HG02623 (cell line): ENCODE measurements around the gene SMG6.

ENCODE experiments used
- ATAC-seq: cut with Tn5 transposase; IDR thresholded peaks from one replicate; pipeline ENCODE4 v1.9.1; 2021; ENCODE audit warnings: moderate library complexity; ENCODE audit not compliant: unreplicated experiment

The SMG6 gene

DNA sequence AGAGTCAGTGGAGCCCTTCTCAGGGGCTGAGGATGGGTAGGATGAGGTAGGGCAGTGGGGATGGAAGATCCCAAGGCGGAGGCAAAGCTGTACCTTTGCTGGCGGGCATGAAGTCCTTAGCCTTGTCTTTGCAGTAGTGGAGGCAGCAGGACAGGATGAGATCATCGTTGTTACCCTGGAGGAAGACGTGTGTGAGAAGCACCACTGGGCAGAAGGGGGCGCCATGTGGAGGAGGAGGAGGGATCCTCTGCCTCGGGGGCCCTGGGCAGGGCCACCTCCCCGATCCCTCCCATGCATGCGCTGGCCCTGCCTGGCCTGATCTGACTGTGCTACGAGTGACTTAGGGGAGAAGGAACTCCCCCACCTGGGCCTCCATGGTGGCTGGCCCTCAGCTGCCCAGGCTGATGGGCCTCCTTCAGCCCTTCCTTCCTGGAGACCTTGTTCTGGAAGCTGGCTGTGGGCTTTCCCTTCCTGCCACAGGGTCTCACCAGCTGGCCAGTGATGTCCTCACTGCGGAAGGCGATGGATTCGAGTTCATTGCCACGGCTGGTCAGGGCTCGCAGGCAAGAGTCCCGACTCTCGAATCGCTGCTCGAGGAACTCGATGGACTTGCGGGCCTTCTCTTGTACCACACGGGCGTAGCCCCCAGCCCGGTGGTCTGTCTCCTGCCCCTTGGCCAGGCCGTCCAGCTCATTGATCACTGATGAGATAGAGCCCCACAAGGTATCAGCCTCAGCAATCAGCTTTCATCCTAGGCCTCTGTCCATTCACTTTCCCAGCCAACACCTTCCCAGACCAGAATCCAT, 238.4 kb downstream of the SMG6 start:
- ATAC-seq, result no peak

DNA sequence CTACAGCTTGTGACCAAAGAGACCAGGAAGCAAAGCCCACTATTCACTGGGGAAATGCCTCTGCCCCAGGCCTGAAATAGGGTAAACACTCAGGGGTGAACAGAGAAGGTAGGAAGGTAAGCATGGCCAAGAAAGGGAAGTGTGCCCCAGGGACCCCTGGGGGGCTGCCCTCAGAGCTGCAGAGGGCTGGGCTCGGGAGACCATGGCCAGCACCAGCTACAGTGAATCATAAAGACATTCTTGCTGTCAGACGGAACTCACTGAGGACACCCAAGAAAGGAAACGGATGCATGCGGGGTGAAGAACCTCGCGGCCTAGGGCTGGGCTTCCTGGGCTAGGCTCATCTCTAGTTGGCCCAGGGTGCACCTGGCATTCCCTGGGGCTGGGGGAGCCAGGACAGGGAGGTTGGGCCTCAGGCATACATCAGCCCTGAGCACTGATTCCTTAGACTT, 239.0 kb downstream of the SMG6 start:
- ATAC-seq, result no peak

DNA sequence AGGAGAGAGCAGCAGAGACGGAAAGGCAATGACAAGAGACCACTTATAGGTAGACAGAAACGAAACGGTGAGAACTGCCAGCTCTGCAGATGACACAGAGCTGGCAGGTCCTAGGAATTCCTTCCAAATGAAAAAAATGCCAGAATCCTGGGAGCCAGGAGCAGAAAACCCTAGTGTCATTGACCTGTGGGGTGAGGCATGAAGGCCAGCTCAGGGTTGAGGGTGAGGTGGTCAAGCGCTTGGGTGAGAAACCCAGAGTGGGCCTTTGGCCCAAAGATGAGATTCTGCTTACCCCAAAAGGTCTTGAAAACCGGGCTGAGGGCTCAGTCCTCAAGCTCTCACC, 239.5 kb downstream of the SMG6 start:
- no peak for ATAC-seq

DNA sequence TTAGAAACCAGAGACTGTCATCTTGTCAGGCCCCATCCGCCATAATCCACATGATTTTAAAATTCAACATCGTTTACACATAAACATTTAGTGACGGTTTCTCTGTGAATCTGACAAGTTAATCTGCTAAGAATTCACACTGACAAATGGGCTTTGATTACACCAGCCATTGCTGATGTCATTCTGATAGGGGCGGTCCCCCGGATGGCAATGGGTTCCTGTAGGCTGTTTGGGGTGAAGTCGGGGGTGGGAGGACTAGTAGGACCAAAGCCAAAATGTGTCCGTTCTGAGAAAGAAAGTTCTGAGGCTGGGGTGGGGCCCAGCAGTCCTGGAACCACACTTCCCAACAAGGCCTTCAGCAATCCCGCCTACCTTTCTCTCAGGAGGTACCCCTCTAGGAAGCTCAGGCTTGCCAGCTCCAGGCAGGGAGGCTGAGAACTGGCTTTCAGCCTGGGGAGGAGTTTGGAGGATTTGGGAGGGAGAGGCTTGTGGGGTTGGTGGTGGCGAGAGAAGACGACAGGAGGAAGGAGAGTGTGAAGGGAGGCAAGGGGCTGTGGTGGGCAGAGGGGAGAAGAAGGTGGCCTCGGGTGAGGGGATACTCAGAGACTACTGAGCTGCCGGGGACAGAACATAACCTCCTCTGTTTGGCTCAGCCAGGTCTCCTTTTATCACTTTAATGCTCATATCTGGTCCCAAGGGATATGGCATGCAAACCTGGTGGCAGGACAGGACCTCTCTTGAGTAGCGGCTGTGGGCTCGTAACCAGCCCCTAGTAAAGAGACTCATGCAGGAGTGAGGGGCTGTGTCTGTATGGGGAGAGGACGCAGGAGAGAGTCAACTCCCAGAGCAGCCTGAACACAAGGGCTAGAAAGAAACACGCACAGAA, 240.1 kb downstream of the SMG6 start:
- no peak for ATAC-seq

DNA sequence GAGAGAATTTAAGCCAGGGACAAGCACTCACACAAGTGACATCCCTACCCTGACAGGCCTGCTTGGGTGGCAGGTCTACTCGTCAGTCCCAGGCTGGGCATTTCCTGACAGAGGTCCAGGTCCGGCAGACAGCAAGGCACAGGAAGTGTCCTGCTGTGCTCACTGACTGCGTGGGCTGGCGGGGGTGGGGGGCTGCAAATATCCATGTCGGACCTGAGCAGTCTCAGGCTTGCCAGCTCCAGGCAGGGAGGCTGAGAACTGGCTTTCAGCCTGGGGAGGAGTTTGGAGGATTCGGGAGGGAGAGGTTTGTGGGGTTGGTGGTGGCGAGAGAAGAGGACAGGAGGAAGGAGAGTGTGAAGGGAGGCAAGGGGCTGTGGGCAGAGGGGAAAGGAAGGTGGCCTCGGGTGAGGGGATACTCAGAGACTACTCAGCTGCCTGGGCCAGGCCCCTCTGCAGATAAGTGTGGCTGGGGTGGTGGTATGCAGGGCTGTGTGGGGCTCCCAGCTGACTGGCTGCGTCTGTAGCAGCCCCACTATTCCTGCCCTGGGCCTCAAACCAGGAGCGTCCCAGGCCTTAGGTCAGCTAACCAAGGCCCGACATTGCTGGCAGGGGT, 240.9 kb downstream of the SMG6 start:
- no peak for ATAC-seq

DNA sequence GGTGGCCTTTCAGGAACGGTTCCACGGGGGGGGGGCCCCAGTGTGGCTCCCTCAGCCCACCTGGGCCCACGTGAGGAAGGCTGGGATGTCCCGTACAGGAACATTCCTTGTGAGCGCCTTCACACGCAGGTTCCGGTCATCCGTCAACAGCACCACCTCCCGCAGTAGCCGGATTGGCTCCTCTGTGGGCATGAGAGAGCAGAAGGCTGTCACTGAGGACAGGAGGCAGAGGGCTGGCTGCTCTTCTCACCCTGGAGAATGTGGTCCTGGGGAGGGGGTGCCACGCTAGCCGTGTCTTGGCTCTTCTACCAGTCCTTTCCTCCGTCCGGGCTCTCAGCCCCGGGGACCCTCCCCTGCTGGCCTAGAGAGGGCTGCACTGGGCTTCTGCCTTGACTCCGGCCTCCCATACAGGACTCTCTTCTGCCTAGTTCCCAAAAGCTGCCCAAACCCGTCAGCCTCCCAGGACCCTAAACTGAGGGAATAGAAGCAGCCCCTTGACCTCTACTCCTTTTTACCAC, 242.1 kb downstream of the SMG6 start:
- ATAC-seq, result no peak

DNA sequence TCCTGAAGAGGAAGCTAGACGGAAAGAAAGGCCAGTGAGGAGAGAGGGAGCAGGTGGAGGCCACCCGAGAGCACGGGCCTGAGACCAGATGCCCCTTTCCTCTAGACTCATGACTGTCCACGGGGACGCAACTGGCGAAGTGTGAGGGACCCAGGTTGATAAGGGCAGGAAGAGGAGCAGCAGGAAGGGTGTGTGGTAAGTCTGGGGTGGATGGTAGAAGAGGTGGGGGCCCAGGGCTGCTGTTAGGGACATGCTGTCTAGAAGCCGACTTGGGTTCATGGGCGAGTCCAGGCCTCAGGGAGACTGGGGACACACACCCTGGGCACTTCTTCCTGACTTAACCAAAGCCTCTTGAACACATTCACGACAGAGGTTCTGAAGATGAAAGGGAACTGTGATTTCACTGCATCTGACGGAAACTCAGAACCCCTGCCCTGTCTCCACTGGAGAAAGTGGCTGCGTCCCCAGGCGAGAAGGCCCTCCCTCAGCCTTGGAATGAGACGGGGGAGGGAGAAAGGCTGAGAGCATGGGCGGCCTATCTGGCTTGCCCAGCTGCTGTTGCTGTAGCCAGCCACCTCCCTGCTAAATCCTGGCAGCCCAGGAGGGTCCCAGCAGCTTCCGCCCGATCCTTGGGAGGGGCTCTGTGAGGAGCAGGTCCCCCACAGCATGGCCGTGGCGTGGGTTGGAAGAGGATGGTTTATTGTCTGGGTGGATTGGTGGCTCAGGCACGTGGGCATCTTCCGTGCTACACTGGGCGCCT, 242.7 kb downstream of the SMG6 start:
- no peak for ATAC-seq

DNA sequence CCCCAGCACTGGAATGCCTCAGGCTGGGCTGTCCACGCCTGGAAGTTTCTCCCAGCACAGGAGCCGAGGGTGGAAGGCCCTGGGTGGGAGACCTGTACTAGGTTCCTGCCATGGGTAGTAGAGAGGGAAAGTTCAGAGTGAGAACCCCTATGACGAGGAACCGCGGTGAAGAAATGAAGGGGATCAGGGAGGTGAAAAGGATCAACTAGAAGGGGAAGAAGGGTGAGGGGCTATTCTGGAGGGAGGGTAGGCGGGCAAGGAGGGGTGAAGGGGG, 243.3 kb downstream of the SMG6 start:
- ATAC-seq, result no peak

DNA sequence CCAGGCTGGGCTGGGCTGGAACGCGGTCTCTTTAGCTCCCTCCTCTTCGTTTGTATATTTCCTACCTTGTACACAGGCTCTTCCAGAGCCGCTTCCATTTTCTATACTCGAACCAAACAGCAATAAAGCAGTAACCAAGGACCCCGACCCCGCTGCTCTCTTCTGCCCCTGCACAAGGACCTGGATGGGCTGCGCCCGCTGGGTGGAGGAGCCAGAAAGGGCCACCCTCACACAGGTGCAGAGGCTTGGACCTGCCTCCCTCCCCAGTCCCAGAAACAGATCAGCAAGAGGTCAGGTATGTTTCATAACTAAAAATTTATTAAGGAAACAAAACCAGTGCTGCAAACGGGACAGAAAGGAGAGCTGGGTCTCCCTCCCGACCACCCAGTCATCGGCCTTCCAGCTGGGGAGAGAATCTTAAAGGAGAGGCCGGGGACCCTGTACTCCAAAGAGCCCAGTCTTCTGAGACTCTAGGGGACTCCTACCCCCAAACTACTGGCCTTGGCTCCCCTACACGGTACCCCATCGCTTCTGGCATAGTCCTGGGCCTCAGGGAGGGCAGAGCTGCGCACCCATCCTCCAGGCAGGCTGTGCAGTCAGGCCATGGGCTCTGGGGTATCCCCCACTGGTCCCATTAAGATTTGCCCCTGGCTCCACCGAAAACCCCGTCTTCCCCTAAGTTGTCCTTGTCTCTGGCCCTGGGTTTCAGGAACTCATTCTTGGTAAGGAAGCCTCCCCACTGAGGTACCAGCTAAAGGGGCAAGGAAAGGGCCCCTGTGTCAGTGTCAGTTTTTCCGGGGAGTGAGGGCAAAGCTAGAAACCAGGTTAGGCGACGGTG, 243.8 kb downstream of the SMG6 start:
- ATAC-seq, result no peak

DNA sequence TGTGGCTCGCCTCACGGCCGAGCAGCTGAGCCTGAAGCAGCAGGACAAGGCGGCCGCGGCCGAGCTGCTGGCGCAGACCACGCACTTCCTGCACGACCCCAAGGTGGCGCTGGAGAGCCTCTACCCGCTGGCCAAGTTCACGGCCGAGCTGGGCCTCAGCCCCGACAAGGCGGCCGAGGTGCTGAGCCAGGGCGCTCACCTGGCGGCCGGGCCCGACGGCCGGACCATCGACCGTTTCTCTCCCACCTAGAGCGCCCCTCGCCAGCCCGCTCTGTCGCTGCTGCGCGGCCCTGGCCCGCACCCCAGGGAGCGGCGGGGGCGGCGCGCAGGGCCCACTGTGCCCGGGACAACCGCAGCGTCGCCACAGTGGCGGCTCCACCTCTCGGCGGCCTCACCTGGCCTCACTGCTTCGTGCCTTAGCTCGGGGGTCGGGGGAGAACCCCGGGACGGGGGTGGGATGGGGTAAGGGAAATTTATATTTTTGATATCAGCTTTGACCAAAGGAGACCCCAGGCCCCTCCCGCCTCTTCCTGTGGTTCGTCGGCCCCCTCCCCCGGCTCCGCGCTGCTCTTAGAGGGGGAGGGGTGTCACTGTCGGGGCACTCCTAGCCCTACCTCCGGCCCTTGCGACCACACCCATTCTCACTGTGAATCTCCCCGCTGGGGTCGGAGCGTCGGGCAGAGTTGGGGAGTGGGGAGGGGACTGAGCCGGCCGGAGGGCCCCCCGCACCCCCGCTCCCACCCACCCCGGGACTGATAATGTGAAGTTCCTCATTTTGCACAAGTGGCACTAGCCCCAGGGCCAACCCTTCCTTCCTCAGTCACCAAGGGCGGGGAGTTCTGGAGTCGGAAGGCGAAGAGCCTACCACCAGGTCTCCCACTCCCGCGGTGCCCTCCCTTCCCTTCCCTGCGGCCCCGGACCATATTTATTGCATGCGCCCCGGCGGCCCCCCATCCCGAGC, 244.7 kb downstream of the SMG6 start:
- no peak for ATAC-seq

DNA sequence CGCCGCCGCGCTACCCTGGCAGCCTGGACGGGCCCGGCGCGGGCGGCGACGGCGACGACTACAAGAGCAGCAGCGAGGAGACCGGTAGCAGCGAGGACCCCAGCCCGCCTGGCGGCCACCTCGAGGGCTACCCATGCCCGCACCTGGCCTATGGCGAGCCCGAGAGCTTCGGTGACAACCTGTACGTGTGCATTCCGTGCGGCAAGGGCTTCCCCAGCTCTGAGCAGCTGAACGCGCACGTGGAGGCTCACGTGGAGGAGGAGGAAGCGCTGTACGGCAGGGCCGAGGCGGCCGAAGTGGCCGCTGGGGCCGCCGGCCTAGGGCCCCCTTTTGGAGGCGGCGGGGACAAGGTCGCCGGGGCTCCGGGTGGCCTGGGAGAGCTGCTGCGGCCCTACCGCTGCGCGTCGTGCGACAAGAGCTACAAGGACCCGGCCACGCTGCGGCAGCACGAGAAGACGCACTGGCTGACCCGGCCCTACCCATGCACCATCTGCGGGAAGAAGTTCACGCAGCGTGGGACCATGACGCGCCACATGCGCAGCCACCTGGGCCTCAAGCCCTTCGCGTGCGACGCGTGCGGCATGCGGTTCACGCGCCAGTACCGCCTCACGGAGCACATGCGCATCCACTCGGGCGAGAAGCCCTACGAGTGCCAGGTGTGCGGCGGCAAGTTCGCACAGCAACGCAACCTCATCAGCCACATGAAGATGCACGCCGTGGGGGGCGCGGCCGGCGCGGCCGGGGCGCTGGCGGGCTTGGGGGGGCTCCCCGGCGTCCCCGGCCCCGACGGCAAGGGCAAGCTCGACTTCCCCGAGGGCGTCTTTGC, 245.6 kb downstream of the SMG6 start:
- no peak for ATAC-seq

DNA sequence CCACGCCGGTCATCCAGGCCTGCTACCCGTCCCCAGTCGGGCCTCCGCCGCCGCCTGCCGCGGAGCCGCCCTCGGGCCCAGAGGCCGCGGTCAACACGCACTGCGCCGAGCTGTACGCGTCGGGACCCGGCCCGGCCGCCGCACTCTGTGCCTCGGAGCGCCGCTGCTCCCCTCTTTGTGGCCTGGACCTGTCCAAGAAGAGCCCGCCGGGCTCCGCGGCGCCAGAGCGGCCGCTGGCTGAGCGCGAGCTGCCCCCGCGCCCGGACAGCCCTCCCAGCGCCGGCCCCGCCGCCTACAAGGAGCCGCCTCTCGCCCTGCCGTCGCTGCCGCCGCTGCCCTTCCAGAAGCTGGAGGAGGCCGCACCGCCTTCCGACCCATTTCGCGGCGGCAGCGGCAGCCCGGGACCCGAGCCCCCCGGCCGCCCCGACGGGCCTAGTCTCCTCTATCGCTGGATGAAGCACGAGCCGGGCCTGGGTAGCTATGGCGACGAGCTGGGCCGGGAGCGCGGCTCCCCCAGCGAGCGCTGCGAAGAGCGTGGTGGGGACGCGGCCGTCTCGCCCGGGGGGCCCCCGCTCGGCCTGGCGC, 246.3 kb downstream of the SMG6 start:
- ATAC-seq, result no peak

DNA sequence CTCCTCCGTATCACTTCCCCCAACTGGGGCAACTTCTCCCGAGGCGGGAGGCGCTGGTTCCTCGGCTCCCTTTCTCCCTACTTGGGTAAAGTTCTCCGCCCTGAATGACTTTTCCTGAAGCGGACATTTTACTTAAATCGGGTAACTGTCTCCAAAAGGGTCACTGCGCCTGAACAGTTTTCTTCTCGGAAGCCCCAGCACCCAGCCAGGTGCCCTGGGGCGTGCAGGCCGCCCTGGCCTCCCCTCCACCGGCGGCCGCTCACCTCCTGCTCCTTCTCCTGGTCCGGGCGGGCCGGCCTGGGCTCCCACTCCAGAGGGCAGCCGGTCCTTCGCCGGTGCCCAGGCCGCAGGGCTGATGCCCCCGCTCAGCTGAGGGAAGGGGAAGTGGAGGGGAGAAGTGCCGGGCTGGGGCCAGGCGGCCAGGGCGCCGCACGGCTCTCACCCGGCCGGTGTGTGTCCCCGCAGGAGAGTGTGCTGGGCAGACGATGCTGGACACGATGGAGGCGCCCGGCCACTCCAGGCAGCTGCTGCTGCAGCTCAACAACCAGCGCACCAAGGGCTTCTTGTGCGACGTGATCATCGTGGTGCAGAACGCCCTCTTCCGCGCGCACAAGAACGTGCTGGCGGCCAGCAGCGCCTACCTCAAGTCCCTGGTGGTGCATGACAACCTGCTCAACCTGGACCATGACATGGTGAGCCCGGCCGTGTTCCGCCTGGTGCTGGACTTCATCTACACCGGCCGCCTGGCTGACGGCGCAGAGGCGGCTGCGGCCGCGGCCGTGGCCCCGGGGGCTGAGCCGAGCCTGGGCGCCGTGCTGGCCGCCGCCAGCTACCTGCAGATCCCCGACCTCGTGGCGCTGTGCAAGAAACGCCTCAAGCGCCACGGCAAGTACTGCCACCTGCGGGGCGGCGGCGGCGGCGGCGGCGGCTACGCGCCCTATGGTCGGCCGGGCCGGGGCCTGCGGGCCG, 247.1 kb downstream of the SMG6 start:
- no peak for ATAC-seq

DNA sequence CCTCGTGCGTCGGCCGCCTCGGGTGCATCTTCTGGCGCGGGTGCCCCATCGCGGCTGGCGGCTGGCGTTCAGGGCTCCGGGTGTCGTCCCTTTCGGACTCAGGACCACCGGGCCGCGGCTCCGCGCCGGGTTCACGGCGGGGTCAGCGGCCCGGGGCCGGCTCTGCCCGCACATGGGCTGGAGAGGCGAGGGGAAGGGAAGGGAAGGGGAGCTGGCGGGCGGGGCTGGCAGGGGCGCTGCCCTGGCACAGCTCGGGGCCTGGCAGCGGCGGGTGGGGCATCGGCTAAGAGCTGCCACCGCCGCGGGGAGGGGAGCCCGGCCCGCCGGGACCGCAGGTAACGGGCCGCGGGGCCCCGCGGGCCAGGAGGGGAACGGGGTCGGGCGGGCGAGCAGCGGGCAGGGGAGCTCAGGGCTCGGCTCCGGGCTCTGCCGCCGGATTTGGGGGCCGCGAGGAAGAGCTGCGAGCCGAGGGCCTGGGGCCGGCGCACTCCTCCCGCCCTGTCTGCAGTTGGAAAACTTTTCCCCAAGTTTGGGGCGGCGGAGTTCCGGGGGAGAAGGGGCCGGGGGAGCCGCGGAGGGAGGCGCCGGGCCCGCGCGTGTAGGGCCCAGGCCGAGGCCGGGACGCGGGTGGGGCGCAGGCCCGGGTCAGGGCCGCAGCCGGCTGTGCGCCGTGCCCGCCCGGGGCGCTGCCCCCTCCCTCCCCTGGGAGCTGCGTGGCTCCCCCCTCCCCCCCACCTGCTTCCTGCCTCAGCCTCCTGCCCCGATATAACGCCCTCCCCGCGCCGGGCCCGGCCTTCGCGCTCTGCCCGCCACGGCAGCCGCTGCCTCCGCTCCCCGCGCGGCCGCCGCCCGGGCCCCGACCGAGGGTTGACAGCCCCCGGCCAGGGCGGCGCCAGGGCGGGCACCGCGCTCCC, 248.0 kb downstream of the SMG6 start:
- ATAC-seq, result no peak

DNA sequence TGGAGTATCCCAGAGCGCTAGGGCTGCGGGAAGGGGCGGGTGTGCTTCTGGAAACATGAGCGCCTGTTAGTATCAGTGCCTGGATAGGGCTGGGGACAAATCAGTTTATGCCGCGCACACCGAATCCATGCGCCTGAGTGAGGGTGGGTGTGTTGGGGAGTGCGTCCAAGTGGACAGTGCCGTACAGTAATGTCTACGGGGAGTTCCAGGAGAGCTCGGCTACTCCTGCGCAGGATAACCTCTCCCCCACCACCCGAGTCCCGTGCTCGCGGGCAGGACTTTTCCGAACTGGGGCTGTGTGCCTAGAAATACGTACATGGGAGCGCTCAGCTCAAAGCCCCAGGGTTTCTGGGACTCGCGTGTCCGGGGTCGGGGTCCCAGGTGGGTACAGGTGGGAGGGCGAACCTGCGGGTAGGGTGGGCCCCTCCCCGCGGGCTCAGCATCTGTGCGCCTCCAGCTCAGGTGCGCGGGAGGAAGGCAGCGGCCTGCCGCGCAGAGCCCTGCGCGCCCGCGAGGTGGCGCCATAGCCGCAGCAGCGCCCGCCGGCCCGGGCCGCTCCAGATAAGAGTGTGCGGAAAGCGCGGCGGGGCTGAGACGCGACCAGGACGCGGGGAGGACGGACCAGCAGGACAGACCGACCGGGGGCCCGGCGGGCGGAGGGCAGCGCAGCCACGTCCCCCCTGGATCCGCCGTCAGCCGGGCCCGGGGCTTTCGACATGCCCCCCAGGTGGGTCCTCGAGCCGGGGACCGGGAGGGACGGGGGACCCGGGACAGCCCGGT, 248.9 kb downstream of the SMG6 start, which contains the start of gene HIC1:
HIC1 (plus strand) TSS at position 592 of the 780 bp plus-strand sequence. CDS start 1,588 bp downstream, outside the sequence.
- no peak for ATAC-seq
